ENCODE results near the gene SYNE1.

The SYNE1 gene

GRCh38 chr6:152416652-152417051 is 220.5 kb downstream of the SYNE1 start:
- DNase-seq: no peak

- no peak for DNase-seq
Observed at GRCh38 chr6:152404936-152405595, 232.1 kb downstream of the SYNE1 start.

- no peak for DNase-seq
Observed at GRCh38 chr6:152404086-152404857, 232.9 kb downstream of the SYNE1 start.

- DNase-seq: no peak
Observed at GRCh38 chr6:152402791-152403190, 234.4 kb downstream of the SYNE1 start.

GRCh38 chr6:152401978-152402377 is 235.2 kb downstream of the SYNE1 start:
- peak; percentile 27 for DNase-seq

GRCh38 chr6:152399399-152399798 is 237.8 kb downstream of the SYNE1 start:
- DNase-seq: no peak

- DNase-seq: no peak
Observed at GRCh38 chr6:152398993-152399392, 238.2 kb downstream of the SYNE1 start.

GRCh38 chr6:152398316-152398715 is 238.8 kb downstream of the SYNE1 start:
- no peak for DNase-seq

- no peak for DNase-seq
Observed at GRCh38 chr6:152394303-152394702, 242.9 kb downstream of the SYNE1 start.

- DNase-seq: no peak
Observed at GRCh38 chr6:152391179-152391880, 245.8 kb downstream of the SYNE1 start.

- DNase-seq: no peak
Observed at GRCh38 chr6:152387091-152387490, 250.1 kb downstream of the SYNE1 start.

- no peak for DNase-seq
Observed at GRCh38 chr6:152386131-152386530, 251.0 kb downstream of the SYNE1 start.

GRCh38 chr6:152380993-152381898 is 255.9 kb downstream of the SYNE1 start:
- DNase-seq: peak; percentile 95

GRCh38 chr6:152380351-152380767 is 256.8 kb downstream of the SYNE1 start:
- peak; percentile 63 for DNase-seq

GRCh38 chr6:152379423-152379822 is 257.7 kb downstream of the SYNE1 start:
- no peak for DNase-seq

GRCh38 chr6:152378169-152378568 is 259.0 kb downstream of the SYNE1 start:
- no peak for DNase-seq

GRCh38 chr6:152375197-152375596 is 262.0 kb downstream of the SYNE1 start:
- DNase-seq: no peak

- no peak for DNase-seq
Observed at GRCh38 chr6:152372945-152373344, 264.2 kb downstream of the SYNE1 start.

- DNase-seq: no peak
Observed at GRCh38 chr6:152371775-152372174, 265.4 kb downstream of the SYNE1 start.

- DNase-seq: no peak
Observed at GRCh38 chr6:152368751-152369624, 268.2 kb downstream of the SYNE1 start.

GRCh38 chr6:152364866-152365265 is 272.3 kb downstream of the SYNE1 start:
- DNase-seq: no peak

- DNase-seq: no peak
Observed at GRCh38 chr6:152360034-152360433, 277.1 kb downstream of the SYNE1 start.

Measured in amniotic stem cell (primary cell).